ENCODE results near the gene CERKL.

DNA sequence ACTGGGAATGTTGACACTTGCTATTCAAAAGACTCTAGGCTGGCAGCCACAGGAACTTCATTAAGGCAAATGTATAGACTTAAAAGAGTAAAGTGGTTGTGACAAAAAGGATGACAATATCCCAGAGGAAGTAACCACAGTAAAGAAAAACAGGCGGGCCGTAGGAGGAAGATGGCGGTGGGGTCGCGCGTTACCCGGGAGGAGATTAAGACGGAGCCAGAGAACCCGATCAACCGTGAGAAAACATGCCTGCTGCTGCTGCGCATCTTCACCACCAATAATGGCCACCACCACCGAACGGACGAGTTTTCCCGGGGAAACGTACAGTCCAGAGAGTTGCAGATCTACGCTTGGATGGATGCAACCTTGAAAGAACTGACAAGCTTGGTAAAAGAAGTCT lies 37.4 kb upstream of the CERKL start:
- TF ChIP-seq BHLHE40 (IDR thresholded peaks at IDR 0.05; ENCODE audit: low read length) (no peak), POLR2A (conservative IDR thresholded peaks at IDR 0.05) (no peak), ZNF274 (IDR thresholded peaks at IDR 0.05; ENCODE audit: borderline replicate concordance, low read depth, low read length) (no peak)

Data from K562 (cell line).